GM06990 (cell line): ENCODE data around the gene SPATC1L.
"Not testable (repeated sequence)": the region's sequence is repeated elsewhere in the genome, so short reads cannot be mapped to it uniquely, and the experiment has no call there.

Experiments
- DNase-seq: peaks from one replicate; pipeline ENCODE4 v3.0.0-alpha.2; 2011; ENCODE audit not compliant: insufficient read length; ENCODE audit errors: extremely low read depth
- H3K27me3 ChIP-seq: replicated peaks from 2 replicates; pipeline ENCODE4 v1.6.0; 2011; ENCODE audit warnings: low read length; ENCODE audit not compliant: control insufficient read depth, insufficient read depth
- H3K36me3 ChIP-seq: 2 replicates; pipeline ENCODE4 v1.5.1; 2011; ENCODE audit warnings: low read length; ENCODE audit not compliant: control insufficient read depth, insufficient read depth
- H3K4me3 ChIP-seq: replicated peaks from 2 replicates; pipeline ENCODE4 v1.5.1; 2011; ENCODE audit warnings: low read depth, mild to moderate bottlenecking, control low read depth, low read length
- TF ChIP-seq, protein P1 (sequence below): IDR thresholded peaks from 2 replicates; pipeline ENCODE4 v1.5.1; 2011; ENCODE audit warnings: low read length, control low read depth, mild to moderate bottlenecking, inconsistent platforms; ENCODE audit not compliant: insufficient read depth, poor library complexity, severe bottlenecking

The SPATC1L gene

DNA sequence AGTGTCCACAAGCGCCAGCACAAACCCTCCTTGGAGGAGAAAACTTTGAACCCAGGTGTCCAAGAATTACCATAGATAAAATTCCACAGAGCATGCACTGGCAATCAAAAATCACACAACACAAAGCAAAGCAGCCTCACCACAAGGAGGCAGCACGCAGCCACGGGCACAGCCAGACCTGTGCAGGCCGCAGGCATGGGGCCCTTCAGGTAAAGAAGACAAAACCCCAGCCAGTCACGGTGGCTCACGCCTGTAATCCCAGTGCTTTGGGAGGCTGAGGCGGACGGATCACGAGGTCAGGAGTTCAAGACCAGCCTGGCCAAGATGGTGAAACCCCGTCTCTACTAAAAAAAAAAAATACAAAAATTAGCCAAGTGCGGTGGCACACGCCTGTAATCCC is 36.8 kb downstream of the SPATC1L start:
- not testable (repeated sequence) for H3K36me3 ChIP-seq, H3K27me3 ChIP-seq, H3K4me3 ChIP-seq
- TF ChIP-seq, protein P1, sequence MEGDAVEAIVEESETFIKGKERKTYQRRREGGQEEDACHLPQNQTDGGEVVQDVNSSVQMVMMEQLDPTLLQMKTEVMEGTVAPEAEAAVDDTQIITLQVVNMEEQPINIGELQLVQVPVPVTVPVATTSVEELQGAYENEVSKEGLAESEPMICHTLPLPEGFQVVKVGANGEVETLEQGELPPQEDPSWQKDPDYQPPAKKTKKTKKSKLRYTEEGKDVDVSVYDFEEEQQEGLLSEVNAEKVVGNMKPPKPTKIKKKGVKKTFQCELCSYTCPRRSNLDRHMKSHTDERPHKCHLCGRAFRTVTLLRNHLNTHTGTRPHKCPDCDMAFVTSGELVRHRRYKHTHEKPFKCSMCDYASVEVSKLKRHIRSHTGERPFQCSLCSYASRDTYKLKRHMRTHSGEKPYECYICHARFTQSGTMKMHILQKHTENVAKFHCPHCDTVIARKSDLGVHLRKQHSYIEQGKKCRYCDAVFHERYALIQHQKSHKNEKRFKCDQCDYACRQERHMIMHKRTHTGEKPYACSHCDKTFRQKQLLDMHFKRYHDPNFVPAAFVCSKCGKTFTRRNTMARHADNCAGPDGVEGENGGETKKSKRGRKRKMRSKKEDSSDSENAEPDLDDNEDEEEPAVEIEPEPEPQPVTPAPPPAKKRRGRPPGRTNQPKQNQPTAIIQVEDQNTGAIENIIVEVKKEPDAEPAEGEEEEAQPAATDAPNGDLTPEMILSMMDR, result peak; percentile 73
- peak; percentile 53 for DNase-seq

DNA sequence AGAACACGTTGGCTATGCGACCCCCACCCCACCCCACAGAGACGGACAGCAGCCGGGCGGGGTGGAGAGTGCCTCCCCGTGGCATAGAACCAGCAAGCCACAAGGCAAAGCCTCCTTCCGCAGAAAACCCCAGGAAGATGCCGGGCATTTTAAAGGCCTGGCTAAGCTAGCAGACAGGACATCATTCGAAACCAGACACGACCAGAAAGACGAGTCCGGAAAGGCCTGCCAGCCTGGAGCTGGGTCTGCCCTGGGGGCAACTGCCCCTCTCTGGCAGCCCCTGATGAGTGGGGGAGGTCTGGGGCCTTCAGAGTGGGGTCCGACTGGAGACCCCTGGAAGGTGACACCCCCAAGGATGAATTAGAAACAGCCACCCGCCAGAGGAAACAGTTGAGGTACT is 37.4 kb downstream of the SPATC1L start:
- no peak for DNase-seq
- no peak overlapping the region for H3K4me3 ChIP-seq
- no peaks in the 10 kb centered on the region for H3K27me3 ChIP-seq
- TF ChIP-seq, protein P1, result no peak
- no peaks in the 10 kb centered on the region for H3K36me3 ChIP-seq

DNA sequence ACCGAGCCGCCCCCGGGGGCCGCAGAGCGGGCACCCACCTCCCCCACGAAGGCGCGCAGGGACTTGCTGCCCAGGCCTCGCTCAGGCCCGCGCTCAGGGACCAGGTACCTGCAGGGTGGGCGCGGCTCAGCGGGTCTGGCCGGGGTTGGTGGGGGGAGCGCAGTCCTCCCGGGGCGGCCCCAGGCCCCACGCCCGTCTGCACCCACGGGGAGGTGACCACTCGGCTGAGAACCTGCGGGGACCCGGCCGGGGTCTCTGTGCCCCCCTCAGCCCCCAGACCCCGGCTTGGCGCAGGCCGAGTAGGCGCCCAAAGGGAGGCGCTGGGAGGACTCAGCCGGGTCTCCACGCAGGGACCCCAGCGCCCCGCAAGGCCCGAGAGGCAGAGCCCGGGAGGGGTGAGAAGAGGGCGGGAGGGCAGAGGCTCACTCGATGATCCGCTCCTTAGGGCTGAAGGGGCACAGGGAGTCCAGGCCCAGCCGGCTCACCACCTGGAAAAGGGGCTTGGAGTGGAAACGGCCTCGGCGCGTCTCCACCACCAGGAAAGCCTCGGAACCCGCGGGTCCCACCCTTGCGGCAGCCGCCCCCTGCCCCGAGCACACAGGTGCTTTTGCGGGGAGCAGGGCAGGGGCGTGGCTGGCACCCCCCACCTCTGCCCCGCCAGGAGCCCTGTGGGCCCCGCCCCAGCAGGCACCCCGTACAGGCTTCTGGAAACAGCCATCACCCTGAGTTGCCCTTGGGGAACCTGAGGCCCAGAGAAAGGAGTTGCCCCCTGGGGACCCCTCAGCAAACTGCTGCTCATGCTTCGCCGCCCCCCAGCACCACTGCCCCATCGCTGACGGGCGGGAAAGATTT is 38.2 kb downstream of the SPATC1L start:
- peak; percentile 6 for DNase-seq
- TF ChIP-seq, protein P1, result no peak
- no peak overlapping the region for H3K4me3 ChIP-seq
- no peaks in the 10 kb centered on the region for H3K36me3 ChIP-seq
- no peaks in the 10 kb centered on the region for H3K27me3 ChIP-seq

DNA sequence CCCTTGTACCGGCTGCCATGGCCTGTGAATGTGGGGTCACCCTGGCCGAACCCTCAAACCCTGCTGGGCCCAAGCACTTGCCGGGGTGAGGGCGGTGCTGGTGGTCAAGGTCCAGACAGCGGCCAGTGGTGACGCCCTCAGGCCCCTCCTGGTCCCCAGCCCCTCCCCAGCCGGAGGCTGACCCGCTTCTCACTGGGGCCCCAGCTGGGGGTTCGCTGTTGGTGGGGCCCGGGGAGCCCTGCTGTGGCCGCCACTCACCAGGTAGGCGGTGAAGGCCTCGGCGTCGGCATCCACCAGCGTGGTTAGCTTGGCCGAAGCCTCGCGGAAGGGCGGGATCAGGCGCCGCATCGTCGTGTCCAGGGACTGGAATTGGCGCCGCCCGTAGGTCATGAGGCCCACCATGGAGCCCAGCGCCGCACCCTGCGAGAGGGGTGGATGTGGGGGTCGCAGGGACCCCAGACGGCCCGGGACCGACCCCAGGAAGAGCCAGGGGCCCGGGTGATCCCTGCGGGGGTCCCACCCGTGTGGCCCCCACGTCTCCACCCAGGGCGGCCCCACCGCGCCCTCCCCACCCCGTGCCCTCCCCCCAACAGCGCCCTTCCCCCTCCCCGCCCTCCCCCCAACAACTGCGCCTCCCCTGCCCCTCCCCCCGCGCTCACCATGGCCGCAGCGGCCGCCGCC is 39.0 kb downstream of the SPATC1L start:
- peak; percentile 12 for DNase-seq
- TF ChIP-seq, protein P1, result no peak
- Histone ChIP-seq H3K27me3 (no peaks in the 10 kb centered on the region), H3K4me3 (no peak overlapping the region), H3K36me3 (no peaks in the 10 kb centered on the region)

DNA sequence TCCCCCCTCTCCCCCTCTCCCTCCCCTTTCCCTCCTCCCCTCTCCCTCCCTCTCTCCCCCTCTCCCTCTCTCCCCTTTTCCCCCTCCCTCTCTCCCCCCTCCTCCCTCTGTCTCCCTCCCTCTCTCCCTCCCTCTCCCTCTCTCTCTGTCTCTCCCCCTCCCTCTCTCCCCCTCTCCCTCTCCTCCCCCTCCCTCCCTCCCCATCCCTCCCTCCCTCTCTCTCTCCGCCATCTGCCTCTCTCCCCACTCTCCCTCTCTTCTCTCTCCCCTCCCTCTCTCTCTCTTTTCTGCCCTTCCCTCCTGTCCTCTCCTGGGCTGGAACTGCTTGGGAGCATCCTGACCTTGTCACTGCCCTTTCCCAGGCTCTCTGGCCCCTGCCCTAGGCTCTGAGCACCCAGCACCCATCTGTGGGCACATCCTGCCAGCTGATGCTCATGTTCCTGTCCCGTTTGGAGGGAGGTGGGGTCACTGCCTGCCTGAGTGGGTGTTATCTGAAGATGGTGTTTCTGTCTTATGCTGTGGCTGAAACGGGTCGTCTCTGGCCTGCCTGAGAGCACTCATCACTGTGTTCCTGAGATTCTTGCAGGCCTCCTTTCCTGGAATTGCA is 39.7 kb downstream of the SPATC1L start:
- Histone ChIP-seq H3K4me3 (no peak overlapping the region), H3K27me3 (no peaks in the 10 kb centered on the region), H3K36me3 (no peaks in the 10 kb centered on the region)
- peak; percentile 1 for DNase-seq
- TF ChIP-seq, protein P1, result no peak
